CD4-positive, alpha-beta T cell (primary cell): ENCODE results near the gene SMDT1. TPM values are rescaled to one million over a fixed set of nuclear protein-coding genes. Genes with fewer than 3 reads are reported as not detected.

Source experiments
- ATAC-seq: fragments of 200-7000 bp; cut with Tn5 transposase; one replicate; pipeline ENCODE4 v1.10.0; 2022; ENCODE audit warnings: mild to moderate bottlenecking; ENCODE audit not compliant: poor library complexity
- CTCF ChIA-PET: fragments of 350-600 bp; sonication (Branson Sonifier 250); formaldehyde crosslinking; loops from one replicate; lab custom pipeline; 2021; ENCODE audit warnings: antibody characterized with exemption, inconsistent platforms; lab: Charles Lee
- POLR2A ChIA-PET: fragments of 350-600 bp; sonication (Branson Sonifier 250); formaldehyde crosslinking; loops from one replicate; lab custom pipeline; 2021; ENCODE audit warnings: antibody characterized with exemption, inconsistent platforms; lab: Charles Lee
- DNase-seq, 14 experiments: peaks; one replicate each; pipeline ENCODE4 v3.0.0-alpha.2; 2013 to 2020; ENCODE audit warnings: mixed read lengths in 2 of 14
- H3K27ac ChIP-seq, 2 donors: one replicate each; pipeline versions ENCODE4 v1.5.1 to v1.7.0; 2013; ENCODE audit warnings: low read length in 2 of 2, low read depth in 1 of 2, mild to moderate bottlenecking in 1 of 2
- H3K27me3 ChIP-seq, 2 experiments: 1 replicate in 1 of 2; 2 replicates in 1 of 2; pipeline versions ENCODE4 v1.6.1 to v1.7.0; 2013; ENCODE audit warnings: low read length in 2 of 2, control low read depth in 1 of 2, mild to moderate bottlenecking in 1 of 2, moderate library complexity in 1 of 2; ENCODE audit not compliant: insufficient read depth in 2 of 2, control insufficient read depth in 1 of 2
- H3K36me3 ChIP-seq: one replicate; pipeline ENCODE4 v1.6.1; 2013; ENCODE audit warnings: low read length, control low read depth; ENCODE audit not compliant: insufficient read depth
- H3K4me1 ChIP-seq: one replicate; pipeline ENCODE4 v1.6.1; 2013; ENCODE audit warnings: low read length, control low read depth; ENCODE audit not compliant: insufficient read depth
- H3K4me3 ChIP-seq: one replicate; pipeline ENCODE4 v1.5.1; 2013; ENCODE audit warnings: mild to moderate bottlenecking, low read length, moderate library complexity
- H3K9me3 ChIP-seq, 2 experiments: 1 replicate in 1 of 2; 2 replicates in 1 of 2; pipeline versions ENCODE4 v1.6.1 to v1.7.0; 2013; ENCODE audit warnings: low read length in 2 of 2, mild to moderate bottlenecking in 2 of 2, control low read depth in 1 of 2, moderate library complexity in 1 of 2; ENCODE audit not compliant: control insufficient read depth in 1 of 2, insufficient read depth in 1 of 2
- H3K27ac Mint-ChIP-seq: one replicate; pipeline ENCODE4 v1.8.0; 2020; ENCODE audit warnings: mixed read lengths
- H3K27me3 Mint-ChIP-seq: one replicate; pipeline ENCODE4 v1.8.0; 2021; ENCODE audit warnings: mixed read lengths
- H3K36me3 Mint-ChIP-seq: one replicate; pipeline ENCODE4 v1.8.0; 2021; ENCODE audit warnings: low read depth, mixed read lengths
- H3K4me1 Mint-ChIP-seq: one replicate; pipeline ENCODE4 v1.8.0; 2021; ENCODE audit warnings: low read depth, mixed read lengths
- H3K4me3 Mint-ChIP-seq: one replicate; pipeline ENCODE4 v1.8.0; 2020; ENCODE audit warnings: mild to moderate bottlenecking, mixed read lengths
- H3K9me3 Mint-ChIP-seq: one replicate; pipeline ENCODE4 v1.8.0; 2020; ENCODE audit warnings: mixed read lengths
- intact Hi-C, 2 experiments: fragments of 100-400 bp; cut with DNase I in 1 of 2; cut with micrococcal nuclease in 1 of 2; formaldehyde crosslinking; loops; one replicate each; pipeline versions ENCODE4 v1.15.1 to v1.9.0; 2023 to 2025; cut with DNase I, micrococcal nuclease
- total RNA-seq, 174 experiments: library from RNA in 2 of 174; stranded (reverse) in 2 of 174; gene quantifications; one replicate each; pipeline ENCODE4 v1.2.3 and lab custom pipeline; 2021 to 2026
- TF ChIP-seq, protein P1 (sequence below): fragments of 200-600 bp; IDR thresholded peaks from one replicate; pipeline ENCODE4 v1.8.0; 2022; ENCODE audit warnings: antibody characterized with exemption, mild to moderate bottlenecking

Gene SMDT1
- total RNA-seq, 2 experiments from 2014 or later = 84.7 to 86.4 TPM

- TF ChIP-seq, protein P1, sequence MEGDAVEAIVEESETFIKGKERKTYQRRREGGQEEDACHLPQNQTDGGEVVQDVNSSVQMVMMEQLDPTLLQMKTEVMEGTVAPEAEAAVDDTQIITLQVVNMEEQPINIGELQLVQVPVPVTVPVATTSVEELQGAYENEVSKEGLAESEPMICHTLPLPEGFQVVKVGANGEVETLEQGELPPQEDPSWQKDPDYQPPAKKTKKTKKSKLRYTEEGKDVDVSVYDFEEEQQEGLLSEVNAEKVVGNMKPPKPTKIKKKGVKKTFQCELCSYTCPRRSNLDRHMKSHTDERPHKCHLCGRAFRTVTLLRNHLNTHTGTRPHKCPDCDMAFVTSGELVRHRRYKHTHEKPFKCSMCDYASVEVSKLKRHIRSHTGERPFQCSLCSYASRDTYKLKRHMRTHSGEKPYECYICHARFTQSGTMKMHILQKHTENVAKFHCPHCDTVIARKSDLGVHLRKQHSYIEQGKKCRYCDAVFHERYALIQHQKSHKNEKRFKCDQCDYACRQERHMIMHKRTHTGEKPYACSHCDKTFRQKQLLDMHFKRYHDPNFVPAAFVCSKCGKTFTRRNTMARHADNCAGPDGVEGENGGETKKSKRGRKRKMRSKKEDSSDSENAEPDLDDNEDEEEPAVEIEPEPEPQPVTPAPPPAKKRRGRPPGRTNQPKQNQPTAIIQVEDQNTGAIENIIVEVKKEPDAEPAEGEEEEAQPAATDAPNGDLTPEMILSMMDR = no peak
- peaks cover 55% of the 10 kb centered on the region for H3K36me3 ChIP-seq
- H3K36me3 Mint-ChIP-seq = peaks cover 69% of the 10 kb centered on the region
- DNase-seq = no peak
- no peak overlapping the region for H3K27ac Mint-ChIP-seq
- peaks cover 39% of the 10 kb centered on the region for H3K4me1 ChIP-seq
- H3K9me3 ChIP-seq = peaks cover 0 to 2% of the 10 kb centered on the region in 2 experiments
- peaks cover 51% of the 10 kb centered on the region for H3K4me1 Mint-ChIP-seq
- no peaks in the 10 kb centered on the region for H3K9me3 Mint-ChIP-seq
- no peak overlapping the region for H3K27ac ChIP-seq
- H3K4me3 ChIP-seq = no peak overlapping the region
- H3K4me3 Mint-ChIP-seq = no peak overlapping the region
- POLR2A ChIA-PET = no interaction called here
- no peaks in the 10 kb centered on the region for H3K27me3 Mint-ChIP-seq
- no peaks in the 10 kb centered on the region for H3K27me3 ChIP-seq
- ATAC-seq = no peak
- CTCF ChIA-PET = no interaction called here
- intact Hi-C loops = loop anchor here in 1 of 2 experiments (10.0 kb wide), 1 partner anchor 440 kb away; no protein-coding TSS in a partner anchor
Measured at GRCh38 chr22:42084874-42085273, 5.4 kb downstream of the SMDT1 start.

DNA sequence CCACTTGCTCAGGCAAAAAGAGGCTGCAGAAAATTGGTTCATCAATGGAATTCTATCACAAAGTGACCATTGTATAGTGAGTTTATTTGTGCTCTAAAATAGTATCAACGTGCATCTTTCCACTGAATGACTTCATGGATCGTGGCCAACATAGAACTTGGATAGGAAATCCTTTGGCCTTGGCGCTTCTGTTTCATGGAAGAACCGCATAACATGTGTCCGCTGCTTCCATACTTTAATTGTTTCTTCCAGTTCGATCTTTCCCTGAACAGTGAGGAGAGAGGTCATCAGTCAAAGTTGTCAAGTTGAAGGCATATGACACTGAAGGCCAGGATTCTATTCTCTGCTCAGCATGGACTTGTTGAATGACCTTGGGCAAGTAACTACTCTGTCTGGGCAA lies 6.6 kb downstream of the SMDT1 start:
- DNase-seq (no peak), ATAC-seq (no peak)
- Mint-ChIP-seq H3K4me3 (no peak overlapping the region), H3K27ac (no peak overlapping the region), H3K4me1 (peaks cover 52% of the 10 kb centered on the region), H3K36me3 (peaks cover 77% of the 10 kb centered on the region), H3K9me3 (no peaks in the 10 kb centered on the region), H3K27me3 (no peaks in the 10 kb centered on the region)
- H3K4me1 ChIP-seq = peaks cover 36% of the 10 kb centered on the region
- ChIA-PET POLR2A (no interaction called here), CTCF (no interaction called here)
- no peaks in the 10 kb centered on the region for H3K27me3 ChIP-seq
- intact Hi-C loops = loop anchor here in 1 of 2 experiments (10.0 kb wide), 1 partner anchor 439 kb away; no protein-coding TSS in a partner anchor
- H3K4me3 ChIP-seq = no peak overlapping the region
- H3K36me3 ChIP-seq = peaks cover 55% of the 10 kb centered on the region
- TF ChIP-seq, protein P1 = no peak
- peaks cover 0 to 4% of the 10 kb centered on the region in 2 experiments for H3K9me3 ChIP-seq
- H3K27ac ChIP-seq = no peak overlapping the region

- H3K27ac Mint-ChIP-seq = peak within 1 kb of the TSS; percentile 100
- TF ChIP-seq, protein P1 = peak; percentile 94
- CTCF ChIA-PET = interaction anchor here (0.5 to 2.7 kb wide), 26 partner anchors 10 to 738 kb away, joined by 3 to 49 read pairs (median 5); partner anchors contain the start of genes NAGA, SMDT1 and WBP2NL
- POLR2A ChIA-PET = interaction anchor here (0.6 to 4.6 kb wide), 32 partner anchors 11 to 1139 kb away, joined by 3 to 161 read pairs (median 4); partner anchors contain the start of genes CCDC134, NAGA, POLDIP3 and RBX1
- peak; percentile 94 to 100 (median 98) for DNase-seq
- Histone ChIP-seq H3K27me3 (no peaks in the 10 kb centered on the region), H3K9me3 (peaks cover 0 to 4% of the 10 kb centered on the region in 2 experiments), H3K4me3 (peak within 1 kb of the TSS; percentile 99), H3K36me3 (peaks cover 17% of the 10 kb centered on the region), H3K4me1 (peaks cover 35% of the 10 kb centered on the region), H3K27ac (peak within 1 kb of the TSS; percentile 97 to 99)
- intact Hi-C loops = loop anchor here (1.0 to 10.0 kb wide), 8 partner anchors 11 to 346 kb away; partner anchors contain the start of gene SMDT1 (in 1 of the 2)
- H3K4me3 Mint-ChIP-seq = peak within 1 kb of the TSS; percentile 100
- H3K27me3 Mint-ChIP-seq = no peaks in the 10 kb centered on the region
- H3K4me1 Mint-ChIP-seq = peaks cover 39% of the 10 kb centered on the region
- no peaks in the 10 kb centered on the region for H3K9me3 Mint-ChIP-seq
- peaks cover 51% of the 10 kb centered on the region for H3K36me3 Mint-ChIP-seq
- ATAC-seq = peak; percentile 88
Measured at GRCh38 chr22:42090596-42091454, 11.3 kb downstream of the SMDT1 start, which contains the start of gene NDUFA6. Gene NDUFA6, minus strand, starts transcription at chr22:42090772. Its CDS starts 28 bp downstream, at chr22:42090744.
